Neural cell (in vitro differentiated cells): Measurements from ENCODE around the gene DENND1A. TPM values are rescaled to one million over a fixed set of nuclear protein-coding genes. Genes with fewer than 3 reads are reported as not detected.
"Not testable (repeated sequence)": the region's sequence is repeated elsewhere in the genome, so short reads cannot be mapped to it uniquely, and the experiment has no call there.

Experiments
- H2AFZ ChIP-seq: fragments of 200-600, 300-800 bp; sonication (generic), shearing (Covaris generic); 2 replicates; pipeline ENCODE4 v1.6.0; 2014; ENCODE audit warnings: low read depth, mild to moderate bottlenecking, antibody characterized with exemption, low read length, moderate library complexity
- H3F3A ChIP-seq: fragments of 200-600 bp; shearing (Covaris generic); 2 replicates; pipeline ENCODE4 v1.6.1; 2016; ENCODE audit warnings: mild to moderate bottlenecking, moderate library complexity, mixed read lengths, antibody characterized with exemption, low read length; ENCODE audit not compliant: insufficient read depth, poor library complexity, severe bottlenecking
- H3K27ac ChIP-seq: fragments of 200-600, 300-800 bp; sonication (generic), shearing (Covaris generic); 2 replicates; pipeline ENCODE4 v1.5.1; 2014; ENCODE audit warnings: mild to moderate bottlenecking, low read length, moderate library complexity
- H3K27me3 ChIP-seq: fragments of 300-800, 200-600 bp; sonication (generic), shearing (Covaris generic); 2 replicates; pipeline ENCODE4 v1.6.0; 2014; ENCODE audit warnings: mild to moderate bottlenecking, low read depth, low read length, moderate library complexity; ENCODE audit not compliant: insufficient read depth
- H3K36me3 ChIP-seq: fragments of 300-800, 200-600 bp; sonication (generic), shearing (Covaris generic); 2 replicates; pipeline ENCODE4 v1.5.1; 2014; ENCODE audit warnings: mild to moderate bottlenecking, antibody characterized with exemption, low read length, moderate library complexity; ENCODE audit not compliant: insufficient read depth
- H3K4me2 ChIP-seq: fragments of 300-800, 200-600 bp; sonication (generic), shearing (Covaris generic); 2 replicates; pipeline ENCODE4 v1.6.0; 2014; ENCODE audit warnings: mild to moderate bottlenecking, low read length
- H3K4me3 ChIP-seq: fragments of 300-800, 200-600 bp; sonication (generic), shearing (Covaris generic); 2 replicates; pipeline ENCODE4 v1.5.1; 2014; ENCODE audit warnings: mild to moderate bottlenecking, low read length, moderate library complexity
- H3K79me2 ChIP-seq: fragments of 200-600 bp; shearing (Covaris generic); replicated peaks from 2 replicates; pipeline ENCODE4 v1.6.0; 2014; ENCODE audit warnings: mild to moderate bottlenecking, low read length, moderate library complexity; ENCODE audit not compliant: insufficient read depth
- H3K9ac ChIP-seq: fragments of 300-800, 200-600 bp; sonication (generic), shearing (Covaris generic); 2 replicates; pipeline ENCODE4 v1.6.1; 2016; ENCODE audit warnings: mild to moderate bottlenecking, low read length, mixed read lengths
- H3K9me2 ChIP-seq: fragments of 200-600 bp; shearing (Covaris generic); 2 replicates; pipeline ENCODE4 v1.6.1; 2016; ENCODE audit warnings: mild to moderate bottlenecking, low read length, mixed read lengths; ENCODE audit not compliant: insufficient read depth
- H3K9me3 ChIP-seq: fragments of 200-600, 300-800 bp; sonication (generic), shearing (Covaris generic); 2 replicates; pipeline ENCODE4 v1.6.1; 2016; ENCODE audit warnings: mild to moderate bottlenecking, mixed run types, low read length, moderate library complexity, mixed read lengths
- H4K20me1 ChIP-seq: fragments of 200-600 bp; shearing (Covaris generic); 2 replicates; pipeline ENCODE4 v1.6.1; 2016; ENCODE audit warnings: mild to moderate bottlenecking, mixed run types; ENCODE audit not compliant: insufficient read depth
- CTCF ChIP-seq: fragments of 450-650 bp; IDR thresholded peaks from 2 replicates; pipeline ENCODE4 v1.5.1; 2014; ENCODE audit warnings: antibody characterized with exemption, mild to moderate bottlenecking, moderate library complexity; ENCODE audit not compliant: poor library complexity, severe bottlenecking
- EP300 ChIP-seq: fragments of 450-650 bp; conservative IDR thresholded peaks from 2 replicates; pipeline ENCODE4 v1.6.1; 2014; ENCODE audit warnings: antibody characterized with exemption, mild to moderate bottlenecking, moderate library complexity; ENCODE audit not compliant: poor library complexity, severe bottlenecking
- EZH2 ChIP-seq: fragments of 200-600, 300-800 bp; shearing (Covaris generic), sonication (generic); IDR thresholded peaks from 2 replicates; pipeline ENCODE4 v1.6.1; 2014; ENCODE audit warnings: antibody characterized with exemption, low read length, borderline replicate concordance, mild to moderate bottlenecking; ENCODE audit not compliant: insufficient read depth, poor library complexity, severe bottlenecking
- MXI1 ChIP-seq: fragments of 450-650 bp; conservative IDR thresholded peaks from 2 replicates; pipeline ENCODE4 v1.6.1; 2014; ENCODE audit warnings: antibody characterized with exemption, mild to moderate bottlenecking; ENCODE audit not compliant: poor library complexity, severe bottlenecking
- POLR2AphosphoS5 ChIP-seq: IDR thresholded peaks from 2 replicates; pipeline ENCODE4 v1.6.1; 2012
- RAD21 ChIP-seq: fragments of 450-650 bp; conservative IDR thresholded peaks from 2 replicates; pipeline ENCODE4 v1.6.1; 2014; ENCODE audit warnings: antibody characterized with exemption, mild to moderate bottlenecking, moderate library complexity
- SMC3 ChIP-seq: fragments of 450-650 bp; conservative IDR thresholded peaks from 2 replicates; pipeline ENCODE4 v1.6.1; 2014; ENCODE audit warnings: antibody characterized with exemption, mild to moderate bottlenecking, moderate library complexity; ENCODE audit not compliant: poor library complexity
- TAF1 ChIP-seq: IDR thresholded peaks from 2 replicates; pipeline ENCODE4 v1.6.1; 2012; ENCODE audit warnings: low read depth
- polyA plus RNA-seq: library from polyadenylated mRNA; depleted of rRNA; stranded (reverse); fragments of >200 nt; gene quantifications from 2 replicates; pipeline ENCODE4 v1.2.3, GENCODE V29; 2014
- TF ChIP-seq, protein P1 (sequence below): IDR thresholded peaks from 2 replicates; pipeline ENCODE4 v1.6.1; 2012; ENCODE audit warnings: borderline replicate concordance

The DENND1A gene
- polyA plus RNA-seq, 1 donor from 2014 or later: 2.3 TPM

GRCh38 chr9:123820139-123820538 lies 109.8 kb downstream of the DENND1A start:
- H3K9me3 ChIP-seq: no peaks in the 10 kb centered on the region
- no peaks in the 10 kb centered on the region for H3K79me2 ChIP-seq
- no peaks in the 10 kb centered on the region for H4K20me1 ChIP-seq
- no peaks in the 10 kb centered on the region for H3K27me3 ChIP-seq
- no peak overlapping the region for H3K4me2 ChIP-seq
- no peak overlapping the region for H3K27ac ChIP-seq
- TF ChIP-seq TAF1 (no peak), POLR2AphosphoS5 (no peak), RAD21 (no peak), EZH2 (no peak), MXI1 (no peak), CTCF (no peak)
- H3K36me3 ChIP-seq: no peaks in the 10 kb centered on the region
- no peaks in the 10 kb centered on the region for H3F3A ChIP-seq
- no peak overlapping the region for H2AFZ ChIP-seq
- no peaks in the 10 kb centered on the region for H3K9me2 ChIP-seq
- no peak overlapping the region for H3K4me3 ChIP-seq
- H3K9ac ChIP-seq: no peak overlapping the region

- H3K9me2 ChIP-seq: no peaks in the 10 kb centered on the region
- H3K36me3 ChIP-seq: no peaks in the 10 kb centered on the region
- H3K27me3 ChIP-seq: no peaks in the 10 kb centered on the region
- H3K9me3 ChIP-seq: no peaks in the 10 kb centered on the region
- no peak overlapping the region for H3K27ac ChIP-seq
- TF ChIP-seq SMC3 (no peak), RAD21 (no peak), EP300 (no peak), EZH2 (no peak), POLR2AphosphoS5 (no peak), TAF1 (no peak), CTCF (no peak), MXI1 (no peak)
- TF ChIP-seq, protein P1, sequence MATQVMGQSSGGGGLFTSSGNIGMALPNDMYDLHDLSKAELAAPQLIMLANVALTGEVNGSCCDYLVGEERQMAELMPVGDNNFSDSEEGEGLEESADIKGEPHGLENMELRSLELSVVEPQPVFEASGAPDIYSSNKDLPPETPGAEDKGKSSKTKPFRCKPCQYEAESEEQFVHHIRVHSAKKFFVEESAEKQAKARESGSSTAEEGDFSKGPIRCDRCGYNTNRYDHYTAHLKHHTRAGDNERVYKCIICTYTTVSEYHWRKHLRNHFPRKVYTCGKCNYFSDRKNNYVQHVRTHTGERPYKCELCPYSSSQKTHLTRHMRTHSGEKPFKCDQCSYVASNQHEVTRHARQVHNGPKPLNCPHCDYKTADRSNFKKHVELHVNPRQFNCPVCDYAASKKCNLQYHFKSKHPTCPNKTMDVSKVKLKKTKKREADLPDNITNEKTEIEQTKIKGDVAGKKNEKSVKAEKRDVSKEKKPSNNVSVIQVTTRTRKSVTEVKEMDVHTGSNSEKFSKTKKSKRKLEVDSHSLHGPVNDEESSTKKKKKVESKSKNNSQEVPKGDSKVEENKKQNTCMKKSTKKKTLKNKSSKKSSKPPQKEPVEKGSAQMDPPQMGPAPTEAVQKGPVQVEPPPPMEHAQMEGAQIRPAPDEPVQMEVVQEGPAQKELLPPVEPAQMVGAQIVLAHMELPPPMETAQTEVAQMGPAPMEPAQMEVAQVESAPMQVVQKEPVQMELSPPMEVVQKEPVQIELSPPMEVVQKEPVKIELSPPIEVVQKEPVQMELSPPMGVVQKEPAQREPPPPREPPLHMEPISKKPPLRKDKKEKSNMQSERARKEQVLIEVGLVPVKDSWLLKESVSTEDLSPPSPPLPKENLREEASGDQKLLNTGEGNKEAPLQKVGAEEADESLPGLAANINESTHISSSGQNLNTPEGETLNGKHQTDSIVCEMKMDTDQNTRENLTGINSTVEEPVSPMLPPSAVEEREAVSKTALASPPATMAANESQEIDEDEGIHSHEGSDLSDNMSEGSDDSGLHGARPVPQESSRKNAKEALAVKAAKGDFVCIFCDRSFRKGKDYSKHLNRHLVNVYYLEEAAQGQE: no peak
- H3K4me2 ChIP-seq: no peak overlapping the region
- peaks cover 9% of the 10 kb centered on the region for H3K79me2 ChIP-seq
- H3K4me3 ChIP-seq: no peak overlapping the region
- H4K20me1 ChIP-seq: no peaks in the 10 kb centered on the region
- no peak overlapping the region for H2AFZ ChIP-seq
- H3F3A ChIP-seq: no peaks in the 10 kb centered on the region
- H3K9ac ChIP-seq: no peak overlapping the region
Measured at GRCh38 chr9:123816817-123817472, 113.0 kb downstream of the DENND1A start.

DNA sequence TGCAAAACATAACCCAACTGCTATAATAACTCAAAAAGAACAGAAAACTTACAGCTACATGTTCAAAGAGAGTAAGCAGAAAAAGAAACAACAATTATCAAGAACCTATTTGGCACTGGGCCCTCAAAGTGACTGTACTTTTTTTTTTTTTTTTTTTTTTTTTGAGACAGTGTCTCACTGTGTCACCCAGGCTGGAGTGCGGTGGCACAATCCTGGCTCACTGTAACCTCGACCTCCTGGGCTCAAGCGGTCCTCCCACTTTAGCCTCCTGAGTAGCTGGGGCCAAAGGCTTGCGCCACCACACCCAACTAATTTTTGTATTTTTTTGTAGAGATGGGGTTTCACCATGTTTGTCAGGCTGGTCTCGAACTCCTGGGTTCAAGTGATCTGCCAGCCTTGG lies 114.1 kb downstream of the DENND1A start:
- H3K36me3 ChIP-seq, H3K4me2 ChIP-seq, H3K4me3 ChIP-seq, H3K9me3 ChIP-seq, H2AFZ ChIP-seq, H3K79me2 ChIP-seq, H3K27me3 ChIP-seq, H3F3A ChIP-seq, H3K9ac ChIP-seq, H3K27ac ChIP-seq, H4K20me1 ChIP-seq, H3K9me2 ChIP-seq: not testable (repeated sequence)
